Stimulated activated CD8-positive, alpha-beta memory T cell treated with anti-CD3 and anti-CD28 coated beads, Interleukin-12 subunit alpha, Interleukin-12 subunit beta, amount 100 ng/mL, for 24 hours (primary cell): ENCODE data around the gene FBLL1.
"Not testable (repeated sequence)": the region's sequence is repeated elsewhere in the genome, so short reads cannot be mapped to it uniquely, and the experiment has no call there.

Source experiments
- DNase-seq: peaks from one replicate; pipeline ENCODE4 v3.0.0-alpha.2; 2020; ENCODE audit errors: extremely low read depth

Gene FBLL1

DNA sequence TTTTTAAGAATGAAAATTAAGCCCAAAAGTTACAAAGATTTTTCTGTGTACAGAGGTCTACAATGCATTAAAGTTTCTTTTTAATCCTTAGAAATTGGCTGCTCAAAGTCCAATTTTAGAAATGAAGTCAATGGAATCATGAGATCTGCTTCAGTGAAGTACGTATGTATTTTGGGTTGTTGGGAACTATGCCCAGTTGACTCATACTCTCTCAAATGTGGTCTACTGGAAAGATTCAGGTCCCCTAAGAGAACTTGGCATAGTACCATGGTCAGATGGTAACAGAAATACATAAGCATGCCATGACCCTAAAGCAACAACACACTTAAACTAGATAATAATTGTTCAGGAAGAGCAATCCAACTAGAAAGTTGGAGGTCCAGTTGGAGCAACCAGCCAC, 23.0 kb downstream of the FBLL1 start:
- DNase-seq, result no peak

DNA sequence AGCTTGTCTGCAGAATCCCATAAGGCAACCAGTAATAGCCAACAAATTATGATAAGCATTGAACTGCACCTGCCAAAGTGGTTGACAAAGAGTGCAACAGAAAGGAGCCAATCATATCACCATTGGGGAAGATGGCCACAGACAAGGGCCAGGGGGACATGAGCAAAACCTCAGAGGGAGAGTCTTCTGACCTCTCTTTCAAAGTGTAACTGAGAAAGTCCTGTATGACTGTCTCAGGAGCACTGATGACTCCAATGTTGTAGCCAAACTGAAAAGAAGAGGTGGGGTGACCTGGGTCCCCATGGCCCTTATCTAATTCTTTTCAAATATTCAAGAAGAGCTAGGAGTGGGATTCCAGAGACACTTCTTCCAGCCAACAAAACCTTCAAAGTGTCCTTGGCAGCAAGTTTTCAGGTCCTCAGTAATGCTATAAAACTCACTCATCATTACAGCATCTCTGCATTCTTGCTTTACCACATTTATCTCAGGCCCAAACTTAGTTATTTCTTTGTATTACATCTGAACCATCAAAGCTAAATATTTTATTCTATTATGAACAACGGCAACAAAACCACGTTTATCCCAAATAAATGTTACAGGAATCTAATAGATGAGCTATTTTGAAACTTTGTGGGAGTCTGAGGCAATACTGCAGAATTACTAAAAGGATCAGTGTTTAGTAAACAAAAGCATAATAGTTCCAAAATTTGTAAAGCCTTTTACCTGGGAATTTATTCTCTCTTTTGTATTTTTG, 24.4 kb downstream of the FBLL1 start:
- no peak for DNase-seq

DNA sequence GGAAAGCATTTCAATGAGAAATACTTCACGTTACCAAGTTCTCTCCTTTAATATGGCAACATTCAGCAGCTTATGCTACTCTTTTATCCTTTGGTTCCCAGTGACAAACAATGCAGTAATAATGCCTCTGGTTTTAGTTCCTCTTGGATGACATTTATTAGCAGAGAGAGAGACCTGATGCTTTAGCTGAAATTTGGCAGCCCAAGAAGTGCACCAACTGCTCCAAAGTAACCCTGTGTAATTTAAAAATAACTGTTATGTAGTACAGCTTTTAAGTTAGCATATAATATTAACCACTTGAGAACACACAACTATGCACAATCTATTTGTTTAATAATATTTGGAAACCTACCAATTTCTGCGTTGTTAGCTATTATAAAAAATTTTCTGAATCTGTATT, 28.3 kb downstream of the FBLL1 start:
- no peak for DNase-seq

DNA sequence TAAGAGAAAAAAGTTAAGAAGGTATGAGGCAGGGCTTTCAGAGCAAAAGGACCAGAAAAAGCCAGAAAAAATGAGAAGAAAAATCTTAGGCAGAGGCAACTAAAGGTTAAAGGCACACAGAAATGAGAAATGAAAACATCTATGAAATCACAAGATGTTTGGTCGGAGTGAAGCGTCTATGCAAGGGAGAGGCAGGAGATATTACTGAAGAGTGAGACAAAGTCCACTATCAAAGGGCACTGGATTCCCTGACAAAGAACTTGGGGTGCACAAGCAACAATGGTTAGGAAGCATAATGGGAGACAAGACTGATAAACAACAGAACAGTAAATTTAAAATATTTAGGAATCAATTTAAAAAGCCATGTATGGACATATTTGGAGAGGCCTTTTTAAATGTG, 33.2 kb downstream of the FBLL1 start:
- DNase-seq, result no peak

DNA sequence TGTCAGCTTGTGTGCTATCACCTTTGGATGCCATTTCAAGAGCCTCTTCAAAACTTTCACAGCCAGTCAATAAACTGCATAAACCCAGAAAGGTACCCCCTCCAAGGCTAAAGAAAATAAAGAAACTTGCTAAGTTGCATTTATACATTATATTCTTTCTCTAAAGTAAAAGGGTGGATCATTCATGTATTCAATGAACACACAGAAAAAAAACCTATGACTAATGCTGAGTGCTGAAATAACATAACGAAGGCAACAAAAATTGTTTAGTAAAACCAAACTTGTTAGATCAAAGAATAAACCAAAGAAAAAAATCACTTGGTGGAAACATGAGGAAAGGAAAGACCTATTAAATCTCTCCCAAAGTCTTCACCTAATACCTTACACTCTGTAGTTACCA, 34.9 kb downstream of the FBLL1 start:
- DNase-seq, result no peak

DNA sequence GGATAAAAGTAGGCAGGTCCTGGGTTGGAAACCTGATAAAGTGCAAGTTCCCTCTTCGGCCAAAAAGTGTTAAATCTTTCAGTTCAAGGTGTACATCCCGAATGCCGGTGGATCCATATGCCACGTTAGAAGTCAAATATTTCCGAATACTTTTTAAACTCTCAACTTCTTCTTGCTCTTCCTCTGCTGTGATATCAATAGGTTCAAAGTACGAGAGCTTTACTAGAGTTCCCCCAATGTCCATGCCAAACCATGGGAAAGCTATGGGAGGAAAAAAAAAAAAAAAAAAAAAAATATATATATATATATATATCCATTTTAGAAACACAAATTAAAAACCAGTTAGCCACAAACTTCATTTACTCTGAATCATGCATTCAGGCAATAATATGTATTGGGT, 39.6 kb downstream of the FBLL1 start:
- no peak for DNase-seq

DNA sequence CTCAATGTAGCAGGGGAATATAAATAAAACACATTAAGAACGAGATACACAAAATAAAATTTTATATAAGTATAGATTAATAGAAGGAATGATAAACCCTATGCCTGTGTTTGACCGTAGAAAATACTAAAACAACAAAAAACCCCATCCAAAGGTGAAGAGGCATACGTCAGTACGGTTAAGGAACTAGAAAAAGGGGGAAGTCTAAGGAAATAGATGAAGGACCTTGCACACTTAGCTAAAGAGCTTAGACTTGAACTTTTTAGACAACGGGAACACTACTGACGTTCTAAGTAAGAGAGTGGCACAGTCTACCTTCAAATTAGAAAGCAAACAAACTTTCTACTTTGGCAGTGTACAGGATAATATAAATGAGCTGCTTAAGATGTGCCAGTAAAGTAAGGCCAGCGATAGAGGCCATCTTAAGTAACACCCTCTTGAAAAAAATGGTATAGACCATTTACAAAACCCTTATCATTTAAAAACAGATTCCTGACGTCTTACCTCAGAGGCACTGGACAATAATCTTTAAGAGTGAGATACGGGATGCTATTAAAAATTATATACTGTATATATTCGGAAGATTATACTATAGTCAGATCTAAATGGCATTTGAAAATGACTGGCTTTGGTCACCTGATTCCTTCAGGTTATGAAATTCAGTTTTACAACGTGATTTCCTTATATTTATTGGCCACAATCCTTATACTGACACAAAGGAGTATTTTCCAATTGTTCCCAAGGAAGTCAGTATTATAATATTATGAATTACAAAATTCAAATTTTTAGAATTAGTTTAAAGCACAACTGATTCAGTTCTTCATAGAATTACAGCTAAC, 41.6 kb downstream of the FBLL1 start:
- DNase-seq, result no peak

DNA sequence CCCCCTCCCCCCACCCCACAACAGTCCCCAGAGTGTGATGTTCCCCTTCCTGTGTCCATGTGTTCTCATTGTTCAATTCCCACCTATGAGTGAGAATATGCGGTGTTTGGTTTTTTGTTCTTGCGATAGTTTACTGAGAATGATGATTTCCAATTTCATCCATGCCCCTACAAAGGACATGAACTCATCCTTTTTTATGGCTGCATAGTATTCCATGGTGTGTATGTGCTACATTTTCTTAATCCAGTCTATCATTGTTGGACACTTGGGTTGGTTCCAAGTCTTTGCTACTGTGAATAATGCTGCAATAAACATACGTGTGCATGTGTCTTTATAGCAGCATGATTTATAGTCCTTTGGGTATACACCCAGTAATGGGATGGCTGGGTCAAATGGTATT, 44.6 kb downstream of the FBLL1 start:
- not testable (repeated sequence) for DNase-seq

DNA sequence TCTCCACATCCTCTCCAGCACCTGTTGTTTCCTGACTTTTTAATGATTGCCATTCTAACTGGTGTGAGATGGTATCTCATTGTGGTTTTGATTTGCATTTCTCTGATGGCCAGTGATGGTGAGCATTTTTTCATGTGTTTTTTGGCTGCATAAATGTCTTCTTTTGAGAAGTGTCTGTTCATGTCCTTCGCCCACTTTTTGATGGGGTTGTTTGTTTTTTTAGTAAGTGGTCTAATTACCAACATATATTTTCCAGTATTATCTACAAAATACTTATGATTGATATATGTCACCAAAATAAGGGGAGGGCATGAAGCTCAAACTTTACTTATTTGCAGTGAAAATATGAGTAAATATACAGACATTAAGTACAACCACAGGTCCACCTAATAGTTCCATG, 45.1 kb downstream of the FBLL1 start:
- DNase-seq, result not testable (repeated sequence)

DNA sequence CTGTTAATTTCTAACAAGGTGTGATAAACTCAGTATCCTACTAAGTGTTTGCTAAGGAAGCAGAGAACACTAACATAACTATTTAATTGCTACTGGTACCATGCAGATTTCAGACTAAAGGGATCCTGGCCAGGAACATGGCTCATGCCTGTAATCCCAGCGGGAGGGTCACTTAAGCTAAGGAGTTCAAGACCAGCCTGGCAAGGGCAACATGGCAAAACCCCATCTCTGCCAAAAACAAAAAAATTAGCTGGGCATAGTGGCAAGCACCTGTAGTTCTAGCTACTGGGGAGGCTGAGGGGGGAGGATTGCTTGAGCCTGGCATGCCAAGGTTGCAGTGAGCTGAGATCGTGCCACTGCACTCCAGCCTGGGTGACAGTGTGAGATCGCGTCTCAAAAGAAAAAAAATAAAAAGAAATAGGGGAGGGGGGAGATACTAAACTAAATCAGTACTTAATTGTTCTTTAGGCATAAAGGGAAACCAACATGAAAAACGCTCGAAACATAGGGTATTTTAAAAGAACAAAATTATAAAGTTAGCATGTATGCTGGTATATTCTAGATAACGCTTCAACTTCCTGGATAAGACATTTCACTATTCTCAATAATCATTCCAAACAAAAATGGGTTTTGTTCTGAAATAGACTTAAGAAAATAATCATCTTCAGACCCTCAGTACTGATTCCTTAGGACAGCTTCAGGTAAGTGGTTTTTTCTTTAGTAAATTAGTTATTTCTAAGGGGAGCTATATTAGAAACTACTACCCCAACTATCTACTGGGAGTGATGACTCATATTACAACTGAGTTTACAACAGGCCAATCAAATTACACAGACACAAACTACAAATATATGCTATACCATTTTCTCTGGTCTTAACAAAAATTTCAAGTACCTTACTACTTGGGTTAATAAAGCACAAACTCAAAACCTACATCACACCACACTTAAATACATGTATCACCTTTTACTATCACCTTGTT, 46.6 kb downstream of the FBLL1 start:
- no peak for DNase-seq

DNA sequence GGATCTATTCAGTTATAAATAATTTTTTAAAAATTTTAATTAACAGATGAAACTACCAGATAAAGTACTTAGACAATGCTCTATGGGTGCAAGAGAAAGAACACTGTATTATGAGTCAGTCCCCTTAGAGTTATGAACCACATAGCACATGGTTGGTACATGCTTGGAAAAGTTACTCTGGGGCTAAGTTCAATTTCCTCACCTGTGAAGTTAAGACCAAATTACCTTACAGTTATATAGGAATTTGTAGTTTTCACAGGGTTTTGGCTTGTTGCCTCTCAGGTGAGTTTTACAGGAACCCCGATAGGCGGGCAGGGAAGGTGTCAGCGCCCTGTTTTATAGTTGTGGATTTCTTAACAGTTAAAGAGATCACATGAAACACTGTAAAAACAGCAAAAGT, 48.9 kb downstream of the FBLL1 start:
- no peak for DNase-seq

DNA sequence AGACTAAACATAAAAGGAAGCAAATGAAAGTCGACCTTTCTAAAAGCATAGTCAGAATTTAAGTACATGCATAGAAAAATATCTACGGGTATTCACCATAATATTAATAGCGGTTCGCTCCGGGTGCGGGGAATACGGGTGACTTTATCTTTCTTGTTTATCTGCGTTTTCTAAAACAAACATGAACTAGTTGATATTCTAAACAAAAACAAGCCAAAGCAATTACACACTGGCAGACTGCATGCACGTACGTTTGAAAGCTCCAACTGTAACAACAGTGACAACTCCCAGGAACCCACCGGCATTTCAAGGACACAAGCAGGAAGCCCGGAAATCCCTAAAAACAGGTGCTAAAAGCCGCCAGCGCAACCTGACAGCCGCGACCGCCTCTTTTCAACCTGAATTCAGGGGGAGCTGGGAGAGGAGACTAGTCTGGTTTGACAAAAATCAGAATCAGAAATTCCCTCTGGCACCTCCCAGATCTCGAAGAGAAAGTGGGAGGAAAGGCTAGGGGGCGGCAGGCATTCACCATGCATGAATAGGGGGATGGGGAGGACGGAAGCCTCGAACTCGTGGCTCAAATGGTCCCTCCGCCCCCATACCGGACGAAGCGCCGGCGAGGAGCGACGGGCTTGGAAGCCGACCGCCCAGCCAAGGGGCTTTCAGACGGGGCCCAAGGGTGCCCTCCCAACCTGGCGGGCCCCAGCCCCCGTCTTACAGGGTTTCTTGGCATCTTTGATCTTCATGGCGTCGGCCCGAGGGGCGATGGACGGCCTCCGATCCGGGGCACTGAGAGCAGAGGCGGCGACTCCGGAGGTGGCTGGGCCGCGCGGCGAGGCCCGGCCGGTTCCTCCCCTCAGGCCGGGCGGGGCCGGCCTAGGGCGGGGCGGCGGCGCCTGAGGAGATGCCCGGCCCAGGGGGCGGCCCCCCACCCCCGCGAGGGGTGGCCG, 49.7 kb downstream of the FBLL1 start, which contains the start of gene PANK3:
PANK3 (minus strand) TSS at position 831 of the 950 bp plus-strand sequence; CDS start at position 746, 85 bp downstream.
- DNase-seq, result no peak

DNA sequence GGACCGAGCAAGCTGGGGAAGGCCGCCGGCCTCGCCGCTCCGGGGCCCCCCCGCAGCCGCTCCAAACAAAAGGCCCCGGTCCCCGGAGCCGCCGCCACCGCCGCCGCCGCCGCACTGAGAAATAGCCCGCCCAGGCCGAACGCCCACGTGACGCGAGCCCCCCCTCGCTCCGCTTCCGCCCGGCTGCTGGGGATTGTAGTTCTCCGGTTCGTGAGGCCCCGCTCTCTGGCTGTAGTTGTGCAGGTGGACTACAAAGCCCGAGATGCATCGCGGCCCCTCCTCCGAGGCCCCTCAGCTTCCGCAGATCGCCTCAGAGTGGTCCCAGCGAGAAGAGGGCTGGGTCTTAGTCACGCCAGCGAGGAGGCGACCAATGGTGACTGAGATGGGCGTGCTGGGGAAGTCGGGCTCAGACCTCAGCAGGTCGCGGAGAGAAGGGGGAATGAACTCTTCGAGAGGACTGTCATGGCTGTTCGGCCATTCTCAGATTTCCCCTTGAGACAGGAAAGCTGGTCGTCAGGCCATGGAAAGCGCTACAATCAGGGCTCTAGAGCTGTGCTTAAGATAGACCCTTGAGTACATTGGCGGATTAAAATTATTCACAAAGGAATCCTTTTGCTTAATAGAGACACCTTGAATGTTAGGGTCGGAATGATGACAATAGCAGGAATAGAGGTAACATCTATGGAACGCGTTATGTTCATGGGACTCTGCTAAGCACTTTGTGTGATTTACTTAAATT, 50.6 kb downstream of the FBLL1 start:
- DNase-seq, result peak; percentile 93

DNA sequence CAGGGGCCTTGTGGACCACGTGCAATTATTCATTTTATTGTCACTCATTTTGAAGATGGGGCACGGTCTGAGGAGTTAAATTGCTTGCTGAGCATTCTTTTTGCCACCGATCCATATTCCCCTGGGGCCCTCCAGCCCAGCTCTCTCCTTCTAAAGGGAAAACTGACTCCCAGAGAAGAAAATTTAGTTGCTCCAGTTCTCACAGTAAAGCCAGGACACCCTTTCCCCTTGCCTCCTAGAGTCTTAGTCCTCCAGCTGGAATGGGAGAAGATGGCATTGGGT, 51.1 kb downstream of the FBLL1 start:
- DNase-seq, result no peak
